Islet precursor cell (in vitro differentiated cells): ENCODE results near the gene TFAP2C.
"Not testable (repeated sequence)": the region's sequence is repeated elsewhere in the genome, so short reads cannot be mapped to it uniquely, and the experiment has no call there.

ENCODE experiments used
- DNase-seq: peaks from one replicate; pipeline ENCODE4 v3.0.0-alpha.2; 2018

Gene TFAP2C

GRCh38 chr20:56657879-56658278 is 28.8 kb downstream of the TFAP2C start:
- no peak for DNase-seq

- not testable (repeated sequence) for DNase-seq
These were observed 29.3 kb downstream of the TFAP2C start for GRCh38 chr20:56658341-56658947.

GRCh38 chr20:56663660-56664059 is 34.6 kb downstream of the TFAP2C start:
- no peak for DNase-seq

GRCh38 chr20:56664796-56665195 is 35.7 kb downstream of the TFAP2C start:
- DNase-seq, result no peak

- no peak for DNase-seq
These were observed 36.7 kb downstream of the TFAP2C start for GRCh38 chr20:56665806-56666205.

- no peak for DNase-seq
These were observed 44.3 kb downstream of the TFAP2C start for GRCh38 chr20:56673450-56673849.

- no peak for DNase-seq
These were observed 46.9 kb downstream of the TFAP2C start for GRCh38 chr20:56676001-56676400.

GRCh38 chr20:56676679-56677078 is 47.6 kb downstream of the TFAP2C start:
- no peak for DNase-seq

GRCh38 chr20:56683077-56683865 is 54.2 kb downstream of the TFAP2C start:
- DNase-seq, result no peak

GRCh38 chr20:56685879-56686278 is 56.8 kb downstream of the TFAP2C start:
- no peak for DNase-seq

GRCh38 chr20:56687061-56687460 is 58.0 kb downstream of the TFAP2C start:
- no peak for DNase-seq

GRCh38 chr20:56688106-56688505 is 59.0 kb downstream of the TFAP2C start:
- DNase-seq, result no peak
